Mucosa of rectum (tissue), 2 donors: ENCODE measurements around the gene DSEL.

Experiments used
- H3K27ac ChIP-seq, 2 donors: one replicate each; pipeline ENCODE4 v1.7.0; 2013; ENCODE audit warnings: inconsistent platforms in 2 of 2, low read depth in 2 of 2, low read length in 2 of 2
- H3K27me3 ChIP-seq, 2 donors: one replicate each; pipeline ENCODE4 v1.7.0; 2013; ENCODE audit warnings: low read length in 2 of 2; ENCODE audit not compliant: control insufficient read depth in 2 of 2, insufficient read depth in 2 of 2
- H3K36me3 ChIP-seq, 2 donors: one replicate each; pipeline ENCODE4 v1.7.0; 2013; ENCODE audit warnings: low read length in 2 of 2; ENCODE audit not compliant: control insufficient read depth in 2 of 2, insufficient read depth in 2 of 2
- H3K4me1 ChIP-seq, 2 donors: one replicate each; pipeline ENCODE4 v1.7.0; 2013; ENCODE audit warnings: low read length in 2 of 2, mild to moderate bottlenecking in 1 of 2; ENCODE audit not compliant: control insufficient read depth in 2 of 2, insufficient read depth in 2 of 2
- H3K4me3 ChIP-seq, 2 donors: one replicate each; pipeline ENCODE4 v1.7.0; 2013; ENCODE audit warnings: low read length in 2 of 2
- H3K9ac ChIP-seq, 2 donors: one replicate each; pipeline ENCODE4 v1.7.0; 2013; ENCODE audit warnings: low read length in 2 of 2, low read depth in 1 of 2, mild to moderate bottlenecking in 1 of 2
- H3K9me3 ChIP-seq, 2 donors: one replicate each; pipeline ENCODE4 v1.7.0; 2013; ENCODE audit warnings: low read length in 2 of 2; ENCODE audit not compliant: control insufficient read depth in 2 of 2
- donor health status: healthy.
- donor health status: Normal muscosa, but diverticular disease.

The DSEL gene

GRCh38 chr18:67477522-67477921 lies 39.0 kb downstream of the DSEL start:
- Histone ChIP-seq H3K27me3 (no peaks in the 10 kb centered on the region), H3K36me3 (no peaks in the 10 kb centered on the region), H3K4me1 (no peaks in the 10 kb centered on the region), H3K9me3 (no peaks in the 10 kb centered on the region), H3K9ac (no peak overlapping the region), H3K4me3 (no peak overlapping the region), H3K27ac (no peak overlapping the region)

DNA sequence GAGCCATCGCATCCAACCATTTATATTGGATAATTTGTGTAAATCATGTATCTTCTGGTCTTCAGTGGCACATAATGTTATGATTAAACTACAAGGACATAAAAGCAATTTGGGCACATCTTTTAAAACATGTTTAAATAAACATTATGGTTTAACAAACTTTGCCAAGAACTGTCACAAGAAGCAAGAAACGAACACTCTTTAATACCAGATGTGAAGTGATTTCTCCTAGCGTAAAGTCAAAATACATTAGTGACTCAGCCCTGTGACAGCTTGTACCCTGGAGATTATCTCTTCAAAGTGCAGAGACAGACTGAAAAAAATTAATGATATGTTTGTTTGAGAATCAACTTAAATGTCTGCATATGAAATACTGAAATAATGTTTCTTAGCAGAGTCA lies 39.9 kb downstream of the DSEL start:
- Histone ChIP-seq H3K27ac (no peak overlapping the region), H3K4me3 (no peak overlapping the region), H3K9me3 (no peaks in the 10 kb centered on the region), H3K4me1 (no peaks in the 10 kb centered on the region), H3K27me3 (no peaks in the 10 kb centered on the region), H3K36me3 (no peaks in the 10 kb centered on the region), H3K9ac (no peak overlapping the region)

GRCh38 chr18:67475673-67476072 lies 40.8 kb downstream of the DSEL start:
- H3K4me3 ChIP-seq = no peak overlapping the region
- no peaks in the 10 kb centered on the region for H3K36me3 ChIP-seq
- H3K9ac ChIP-seq = no peak overlapping the region
- no peaks in the 10 kb centered on the region for H3K4me1 ChIP-seq
- H3K27me3 ChIP-seq = no peaks in the 10 kb centered on the region
- H3K9me3 ChIP-seq = no peaks in the 10 kb centered on the region
- H3K27ac ChIP-seq = no peak overlapping the region

- Histone ChIP-seq H3K4me1 (no peaks in the 10 kb centered on the region), H3K9me3 (no peaks in the 10 kb centered on the region), H3K27ac (no peak overlapping the region), H3K9ac (no peak overlapping the region), H3K4me3 (no peak overlapping the region), H3K27me3 (no peaks in the 10 kb centered on the region), H3K36me3 (no peaks in the 10 kb centered on the region)
Measured at GRCh38 chr18:67468038-67468437, 48.5 kb downstream of the DSEL start.

GRCh38 chr18:67467188-67467587 lies 49.3 kb downstream of the DSEL start:
- no peak overlapping the region for H3K4me3 ChIP-seq

DNA sequence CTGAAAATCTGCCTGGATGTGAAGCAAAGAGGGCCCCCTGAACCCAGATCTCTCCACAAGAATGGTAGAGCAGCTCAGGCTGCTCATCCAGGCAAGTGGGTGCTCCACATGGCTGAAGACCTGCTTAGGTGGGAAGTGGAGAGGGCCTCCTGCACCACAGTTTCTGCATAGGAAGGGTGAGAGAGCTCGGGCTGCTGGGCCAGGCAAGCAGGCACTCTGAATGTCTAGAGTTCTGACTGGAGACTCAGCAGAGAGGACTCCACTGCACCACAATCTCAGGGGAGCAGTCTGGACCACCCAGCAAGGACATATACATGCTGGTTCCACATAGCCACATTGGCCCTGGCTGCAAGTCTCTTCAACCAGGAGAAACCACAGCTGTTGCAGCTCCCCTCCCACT lies 52.0 kb downstream of the DSEL start:
- no peak overlapping the region for H3K9ac ChIP-seq
- H3K36me3 ChIP-seq = no peaks in the 10 kb centered on the region
- no peak overlapping the region for H3K4me3 ChIP-seq
- no peaks in the 10 kb centered on the region for H3K4me1 ChIP-seq
- H3K27me3 ChIP-seq = no peaks in the 10 kb centered on the region
- H3K9me3 ChIP-seq = peaks cover 0 to 4% of the 10 kb centered on the region in 2 donors
- no peak overlapping the region for H3K27ac ChIP-seq

More at GRCh38 chr18:67467188-67467587, 49.3 kb downstream of the DSEL start:
- Histone ChIP-seq H3K9ac (no peak overlapping the region), H3K27ac (no peak overlapping the region), H3K4me1 (no peaks in the 10 kb centered on the region), H3K27me3 (no peaks in the 10 kb centered on the region), H3K36me3 (no peaks in the 10 kb centered on the region), H3K9me3 (no peaks in the 10 kb centered on the region)

- Histone ChIP-seq H3K9me3 (peaks cover 0 to 4% of the 10 kb centered on the region in 2 donors), H3K9ac (no peak overlapping the region), H3K4me3 (no peak overlapping the region), H3K27me3 (no peaks in the 10 kb centered on the region), H3K36me3 (no peaks in the 10 kb centered on the region), H3K27ac (no peak overlapping the region), H3K4me1 (no peaks in the 10 kb centered on the region)
Measured at GRCh38 chr18:67463829-67464228, 52.7 kb downstream of the DSEL start.

DNA sequence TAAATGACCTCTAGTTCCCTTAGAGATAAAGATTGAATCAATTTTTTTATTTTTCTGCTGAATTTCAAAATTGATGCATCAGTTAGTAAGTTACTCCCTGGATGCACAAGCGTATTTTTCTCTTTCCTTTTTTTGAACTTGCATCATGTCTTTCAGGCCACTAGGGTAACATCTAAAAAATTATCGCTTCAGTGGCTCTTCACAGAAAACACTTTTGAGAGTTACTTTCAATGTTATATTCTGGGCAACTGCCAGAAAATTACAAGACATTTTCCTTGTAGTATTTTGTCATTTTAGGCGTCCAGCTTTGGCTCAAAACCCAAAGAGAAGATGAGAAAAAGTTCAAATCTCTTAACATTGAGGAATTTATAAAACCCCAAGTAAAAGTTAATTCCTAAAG lies 59.8 kb downstream of the DSEL start:
- Histone ChIP-seq H3K4me3 (no peak overlapping the region), H3K9ac (no peak overlapping the region), H3K36me3 (no peaks in the 10 kb centered on the region), H3K27me3 (no peaks in the 10 kb centered on the region), H3K9me3 (peaks cover 0 to under 1% of the 10 kb centered on the region in 2 donors), H3K27ac (no peak overlapping the region), H3K4me1 (no peaks in the 10 kb centered on the region)
